NCI-H1694 treated with DMSO at 0.1 percent for 48 hours (cell line): ENCODE measurements around the gene SYT12.
"Not testable (repeated sequence)": the region's sequence is repeated elsewhere in the genome, so short reads cannot be mapped to it uniquely, and the experiment has no call there.

Experiments used
- DNase-seq: peaks from one replicate; lab custom pipeline; 2025; lab: John Stamatoyannopoulos, UW

SYT12 gene

GRCh38 chr11:66999555-66999954 lies 23.4 kb upstream of the SYT12 start:
- no peak for DNase-seq

GRCh38 chr11:67001332-67001731 lies 21.6 kb upstream of the SYT12 start:
- DNase-seq = no peak

GRCh38 chr11:67002297-67002913 lies 20.5 kb upstream of the SYT12 start:
- DNase-seq = no peak

- no peak for DNase-seq
Measured at GRCh38 chr11:67002921-67003411, 20.0 kb upstream of the SYT12 start.

- not testable (repeated sequence) for DNase-seq
Measured at GRCh38 chr11:67005200-67005599, 17.7 kb upstream of the SYT12 start.

GRCh38 chr11:67006029-67006884 lies 16.7 kb upstream of the SYT12 start:
- DNase-seq = peak; percentile 1

- no peak for DNase-seq
Measured at GRCh38 chr11:67007126-67007525, 15.8 kb upstream of the SYT12 start.

GRCh38 chr11:67010296-67010905 lies 12.5 kb upstream of the SYT12 start:
- DNase-seq = no peak

GRCh38 chr11:67013511-67014045 lies 9.4 kb upstream of the SYT12 start:
- no peak for DNase-seq

GRCh38 chr11:67014343-67014742 lies 8.6 kb upstream of the SYT12 start:
- no peak for DNase-seq

GRCh38 chr11:67015048-67015447 lies 7.9 kb upstream of the SYT12 start:
- no peak for DNase-seq

- no peak for DNase-seq
Measured at GRCh38 chr11:67016550-67016949, 6.4 kb upstream of the SYT12 start.

- DNase-seq = no peak
Measured at GRCh38 chr11:67020949-67021348, 2.0 kb upstream of the SYT12 start.

- DNase-seq = peak; percentile 32
Measured at GRCh38 chr11:67022341-67022933, 497 bp upstream of the SYT12 start.

GRCh38 chr11:67023957-67024353 lies 1.0 kb downstream of the SYT12 start:
- no peak for DNase-seq

- DNase-seq = no peak
Measured at GRCh38 chr11:67024410-67024809, 1.5 kb downstream of the SYT12 start.

GRCh38 chr11:67024966-67025365 lies 2.0 kb downstream of the SYT12 start:
- DNase-seq = no peak

GRCh38 chr11:67025750-67026149 lies 2.8 kb downstream of the SYT12 start:
- DNase-seq = no peak

- no peak for DNase-seq
Measured at GRCh38 chr11:67026941-67027340, 4.0 kb downstream of the SYT12 start.

GRCh38 chr11:67027483-67027930 lies 4.6 kb downstream of the SYT12 start:
- no peak for DNase-seq

- DNase-seq = no peak
Measured at GRCh38 chr11:67027943-67028542, 5.1 kb downstream of the SYT12 start.

- DNase-seq = no peak
Measured at GRCh38 chr11:67029146-67029545, 6.2 kb downstream of the SYT12 start.
